Neural cell (in vitro differentiated cells): ENCODE results near the gene INPP4B. TPM values are rescaled to one million over a fixed set of nuclear protein-coding genes. Genes with fewer than 3 reads are reported as not detected.

Experiments used
- H2AFZ ChIP-seq: fragments of 200-600, 300-800 bp; sonication (generic), shearing (Covaris generic); 2 replicates; pipeline ENCODE4 v1.6.0; 2014; ENCODE audit warnings: low read depth, mild to moderate bottlenecking, antibody characterized with exemption, low read length, moderate library complexity
- H3F3A ChIP-seq: fragments of 200-600 bp; shearing (Covaris generic); 2 replicates; pipeline ENCODE4 v1.6.1; 2016; ENCODE audit warnings: mild to moderate bottlenecking, moderate library complexity, mixed read lengths, antibody characterized with exemption, low read length; ENCODE audit not compliant: insufficient read depth, poor library complexity, severe bottlenecking
- H3K27ac ChIP-seq: fragments of 200-600, 300-800 bp; sonication (generic), shearing (Covaris generic); 2 replicates; pipeline ENCODE4 v1.5.1; 2014; ENCODE audit warnings: mild to moderate bottlenecking, low read length, moderate library complexity
- H3K27me3 ChIP-seq: fragments of 300-800, 200-600 bp; sonication (generic), shearing (Covaris generic); 2 replicates; pipeline ENCODE4 v1.6.0; 2014; ENCODE audit warnings: mild to moderate bottlenecking, low read depth, low read length, moderate library complexity; ENCODE audit not compliant: insufficient read depth
- H3K36me3 ChIP-seq: fragments of 300-800, 200-600 bp; sonication (generic), shearing (Covaris generic); 2 replicates; pipeline ENCODE4 v1.5.1; 2014; ENCODE audit warnings: mild to moderate bottlenecking, antibody characterized with exemption, low read length, moderate library complexity; ENCODE audit not compliant: insufficient read depth
- H3K4me2 ChIP-seq: fragments of 300-800, 200-600 bp; sonication (generic), shearing (Covaris generic); 2 replicates; pipeline ENCODE4 v1.6.0; 2014; ENCODE audit warnings: mild to moderate bottlenecking, low read length
- H3K4me3 ChIP-seq: fragments of 300-800, 200-600 bp; sonication (generic), shearing (Covaris generic); 2 replicates; pipeline ENCODE4 v1.5.1; 2014; ENCODE audit warnings: mild to moderate bottlenecking, low read length, moderate library complexity
- H3K79me2 ChIP-seq: fragments of 200-600 bp; shearing (Covaris generic); replicated peaks from 2 replicates; pipeline ENCODE4 v1.6.0; 2014; ENCODE audit warnings: mild to moderate bottlenecking, low read length, moderate library complexity; ENCODE audit not compliant: insufficient read depth
- H3K9ac ChIP-seq: fragments of 300-800, 200-600 bp; sonication (generic), shearing (Covaris generic); 2 replicates; pipeline ENCODE4 v1.6.1; 2016; ENCODE audit warnings: mild to moderate bottlenecking, low read length, mixed read lengths
- H3K9me2 ChIP-seq: fragments of 200-600 bp; shearing (Covaris generic); 2 replicates; pipeline ENCODE4 v1.6.1; 2016; ENCODE audit warnings: mild to moderate bottlenecking, low read length, mixed read lengths; ENCODE audit not compliant: insufficient read depth
- H3K9me3 ChIP-seq: fragments of 200-600, 300-800 bp; sonication (generic), shearing (Covaris generic); 2 replicates; pipeline ENCODE4 v1.6.1; 2016; ENCODE audit warnings: mild to moderate bottlenecking, mixed run types, low read length, moderate library complexity, mixed read lengths
- H4K20me1 ChIP-seq: fragments of 200-600 bp; shearing (Covaris generic); 2 replicates; pipeline ENCODE4 v1.6.1; 2016; ENCODE audit warnings: mild to moderate bottlenecking, mixed run types; ENCODE audit not compliant: insufficient read depth
- EP300 ChIP-seq: fragments of 450-650 bp; conservative IDR thresholded peaks from 2 replicates; pipeline ENCODE4 v1.6.1; 2014; ENCODE audit warnings: antibody characterized with exemption, mild to moderate bottlenecking, moderate library complexity; ENCODE audit not compliant: poor library complexity, severe bottlenecking
- EZH2 ChIP-seq: fragments of 200-600, 300-800 bp; shearing (Covaris generic), sonication (generic); IDR thresholded peaks from 2 replicates; pipeline ENCODE4 v1.6.1; 2014; ENCODE audit warnings: antibody characterized with exemption, low read length, borderline replicate concordance, mild to moderate bottlenecking; ENCODE audit not compliant: insufficient read depth, poor library complexity, severe bottlenecking
- MXI1 ChIP-seq: fragments of 450-650 bp; conservative IDR thresholded peaks from 2 replicates; pipeline ENCODE4 v1.6.1; 2014; ENCODE audit warnings: antibody characterized with exemption, mild to moderate bottlenecking; ENCODE audit not compliant: poor library complexity, severe bottlenecking
- POLR2AphosphoS5 ChIP-seq: IDR thresholded peaks from 2 replicates; pipeline ENCODE4 v1.6.1; 2012
- RAD21 ChIP-seq: fragments of 450-650 bp; conservative IDR thresholded peaks from 2 replicates; pipeline ENCODE4 v1.6.1; 2014; ENCODE audit warnings: antibody characterized with exemption, mild to moderate bottlenecking, moderate library complexity
- SMC3 ChIP-seq: fragments of 450-650 bp; conservative IDR thresholded peaks from 2 replicates; pipeline ENCODE4 v1.6.1; 2014; ENCODE audit warnings: antibody characterized with exemption, mild to moderate bottlenecking, moderate library complexity; ENCODE audit not compliant: poor library complexity
- TAF1 ChIP-seq: IDR thresholded peaks from 2 replicates; pipeline ENCODE4 v1.6.1; 2012; ENCODE audit warnings: low read depth
- polyA plus RNA-seq: library from polyadenylated mRNA; depleted of rRNA; stranded (reverse); fragments of >200 nt; gene quantifications from 2 replicates; pipeline ENCODE4 v1.2.3, GENCODE V29; 2014
- TF ChIP-seq, protein P1 (sequence below): fragments of 450-650 bp; IDR thresholded peaks from 2 replicates; pipeline ENCODE4 v1.5.1; 2014; ENCODE audit warnings: antibody characterized with exemption, mild to moderate bottlenecking, moderate library complexity; ENCODE audit not compliant: poor library complexity, severe bottlenecking
- TF ChIP-seq, protein P2 (sequence below): IDR thresholded peaks from 2 replicates; pipeline ENCODE4 v1.6.1; 2012; ENCODE audit warnings: borderline replicate concordance

The INPP4B gene
- polyA plus RNA-seq, 1 donor from 2014 or later = 0.30 TPM

DNA sequence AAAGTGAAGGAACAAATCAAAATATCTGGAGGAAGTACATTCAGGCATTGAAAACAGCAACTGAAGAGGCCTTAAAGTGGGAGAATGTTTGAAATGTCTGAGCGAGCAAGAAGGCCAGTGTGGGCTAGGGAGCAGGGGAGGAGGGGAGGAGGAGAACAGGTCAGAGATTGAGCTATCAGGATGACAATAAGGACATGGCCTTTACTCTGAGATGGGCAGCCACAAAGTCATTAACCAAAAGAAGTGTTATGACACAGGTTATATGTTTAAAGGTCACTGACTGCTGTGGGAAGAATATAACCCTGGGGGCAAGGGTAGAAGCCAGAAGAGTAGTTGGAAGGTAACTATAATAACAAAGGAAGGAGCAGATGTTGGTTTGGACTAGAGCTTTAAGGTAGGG, 315.4 kb downstream of the INPP4B start:
- Histone ChIP-seq H3K9me3 (no peaks in the 10 kb centered on the region), H3K4me3 (no peak overlapping the region), H3K9me2 (no peaks in the 10 kb centered on the region), H3K4me2 (no peak overlapping the region), H2AFZ (no peak overlapping the region), H3K79me2 (no peaks in the 10 kb centered on the region), H3K27me3 (no peaks in the 10 kb centered on the region), H3K36me3 (no peaks in the 10 kb centered on the region), H3K9ac (no peak overlapping the region), H3F3A (no peaks in the 10 kb centered on the region), H4K20me1 (no peaks in the 10 kb centered on the region), H3K27ac (no peak overlapping the region)
- TF ChIP-seq MXI1 (no peak), TAF1 (no peak), POLR2AphosphoS5 (no peak), EZH2 (no peak)
- TF ChIP-seq, protein P1, sequence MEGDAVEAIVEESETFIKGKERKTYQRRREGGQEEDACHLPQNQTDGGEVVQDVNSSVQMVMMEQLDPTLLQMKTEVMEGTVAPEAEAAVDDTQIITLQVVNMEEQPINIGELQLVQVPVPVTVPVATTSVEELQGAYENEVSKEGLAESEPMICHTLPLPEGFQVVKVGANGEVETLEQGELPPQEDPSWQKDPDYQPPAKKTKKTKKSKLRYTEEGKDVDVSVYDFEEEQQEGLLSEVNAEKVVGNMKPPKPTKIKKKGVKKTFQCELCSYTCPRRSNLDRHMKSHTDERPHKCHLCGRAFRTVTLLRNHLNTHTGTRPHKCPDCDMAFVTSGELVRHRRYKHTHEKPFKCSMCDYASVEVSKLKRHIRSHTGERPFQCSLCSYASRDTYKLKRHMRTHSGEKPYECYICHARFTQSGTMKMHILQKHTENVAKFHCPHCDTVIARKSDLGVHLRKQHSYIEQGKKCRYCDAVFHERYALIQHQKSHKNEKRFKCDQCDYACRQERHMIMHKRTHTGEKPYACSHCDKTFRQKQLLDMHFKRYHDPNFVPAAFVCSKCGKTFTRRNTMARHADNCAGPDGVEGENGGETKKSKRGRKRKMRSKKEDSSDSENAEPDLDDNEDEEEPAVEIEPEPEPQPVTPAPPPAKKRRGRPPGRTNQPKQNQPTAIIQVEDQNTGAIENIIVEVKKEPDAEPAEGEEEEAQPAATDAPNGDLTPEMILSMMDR = no peak

DNA sequence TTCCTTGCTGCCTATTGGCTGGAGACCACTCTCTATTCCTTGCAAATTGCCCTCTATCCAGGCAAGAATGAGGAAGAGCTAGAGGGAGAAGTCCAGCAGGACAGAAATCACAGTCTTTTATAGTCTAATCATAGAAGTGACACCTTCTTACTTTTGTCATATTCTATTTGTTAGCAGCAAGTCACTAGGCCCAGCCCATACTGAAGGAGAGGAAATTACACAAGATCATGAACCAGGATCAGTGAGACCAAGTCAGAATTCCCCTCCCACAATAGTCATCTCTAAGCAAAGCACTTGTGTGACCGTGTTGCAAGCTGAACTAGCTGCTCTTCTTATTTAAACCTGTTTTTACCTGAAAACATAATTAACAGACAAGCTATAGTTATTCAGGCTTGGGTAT, 317.7 kb downstream of the INPP4B start:
- Histone ChIP-seq H3K79me2 (no peaks in the 10 kb centered on the region), H3K4me2 (no peak overlapping the region), H3K9me3 (no peaks in the 10 kb centered on the region), H4K20me1 (no peaks in the 10 kb centered on the region), H3K27me3 (no peaks in the 10 kb centered on the region), H3F3A (no peaks in the 10 kb centered on the region), H2AFZ (no peak overlapping the region), H3K9ac (no peak overlapping the region), H3K4me3 (no peak overlapping the region), H3K27ac (no peak overlapping the region), H3K36me3 (no peaks in the 10 kb centered on the region), H3K9me2 (no peaks in the 10 kb centered on the region)
- no peak for TF ChIP-seq TAF1
- TF ChIP-seq, protein P1 = no peak
- TF ChIP-seq, protein P2, sequence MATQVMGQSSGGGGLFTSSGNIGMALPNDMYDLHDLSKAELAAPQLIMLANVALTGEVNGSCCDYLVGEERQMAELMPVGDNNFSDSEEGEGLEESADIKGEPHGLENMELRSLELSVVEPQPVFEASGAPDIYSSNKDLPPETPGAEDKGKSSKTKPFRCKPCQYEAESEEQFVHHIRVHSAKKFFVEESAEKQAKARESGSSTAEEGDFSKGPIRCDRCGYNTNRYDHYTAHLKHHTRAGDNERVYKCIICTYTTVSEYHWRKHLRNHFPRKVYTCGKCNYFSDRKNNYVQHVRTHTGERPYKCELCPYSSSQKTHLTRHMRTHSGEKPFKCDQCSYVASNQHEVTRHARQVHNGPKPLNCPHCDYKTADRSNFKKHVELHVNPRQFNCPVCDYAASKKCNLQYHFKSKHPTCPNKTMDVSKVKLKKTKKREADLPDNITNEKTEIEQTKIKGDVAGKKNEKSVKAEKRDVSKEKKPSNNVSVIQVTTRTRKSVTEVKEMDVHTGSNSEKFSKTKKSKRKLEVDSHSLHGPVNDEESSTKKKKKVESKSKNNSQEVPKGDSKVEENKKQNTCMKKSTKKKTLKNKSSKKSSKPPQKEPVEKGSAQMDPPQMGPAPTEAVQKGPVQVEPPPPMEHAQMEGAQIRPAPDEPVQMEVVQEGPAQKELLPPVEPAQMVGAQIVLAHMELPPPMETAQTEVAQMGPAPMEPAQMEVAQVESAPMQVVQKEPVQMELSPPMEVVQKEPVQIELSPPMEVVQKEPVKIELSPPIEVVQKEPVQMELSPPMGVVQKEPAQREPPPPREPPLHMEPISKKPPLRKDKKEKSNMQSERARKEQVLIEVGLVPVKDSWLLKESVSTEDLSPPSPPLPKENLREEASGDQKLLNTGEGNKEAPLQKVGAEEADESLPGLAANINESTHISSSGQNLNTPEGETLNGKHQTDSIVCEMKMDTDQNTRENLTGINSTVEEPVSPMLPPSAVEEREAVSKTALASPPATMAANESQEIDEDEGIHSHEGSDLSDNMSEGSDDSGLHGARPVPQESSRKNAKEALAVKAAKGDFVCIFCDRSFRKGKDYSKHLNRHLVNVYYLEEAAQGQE = no peak
- no peak for TF ChIP-seq SMC3
- TF ChIP-seq EP300 = no peak
- TF ChIP-seq EZH2 = no peak
- TF ChIP-seq POLR2AphosphoS5 = no peak
- no peak for TF ChIP-seq MXI1
- no peak for TF ChIP-seq RAD21
